ENCODE data around the gene PRKCH.

The PRKCH gene

DNA sequence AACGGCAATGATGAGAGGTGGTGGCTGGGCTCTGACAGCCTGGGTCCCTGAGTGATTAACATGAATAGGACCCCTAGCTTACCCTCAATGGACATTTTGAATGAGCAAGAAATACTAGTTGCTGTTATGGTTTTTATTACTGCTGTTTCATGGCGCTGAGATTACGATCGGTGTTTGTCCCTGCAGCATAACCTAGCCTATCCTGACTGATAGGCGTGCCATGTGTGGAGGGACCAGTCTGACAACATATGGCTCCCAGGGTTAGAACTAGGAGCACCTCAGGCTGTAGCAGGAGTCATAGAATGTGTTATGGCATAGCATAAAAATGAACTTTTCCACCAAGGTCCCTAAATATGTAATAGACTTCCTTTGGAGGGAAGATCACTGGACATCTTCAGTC is 236.5 kb downstream of the PRKCH start:
- no peak for DNase-seq

- DNase-seq = no peak
Observed at GRCh38 chr14:61558271-61558670, 236.9 kb downstream of the PRKCH start.

- DNase-seq = no peak
Observed at GRCh38 chr14:61559641-61560201, 238.3 kb downstream of the PRKCH start.

DNA sequence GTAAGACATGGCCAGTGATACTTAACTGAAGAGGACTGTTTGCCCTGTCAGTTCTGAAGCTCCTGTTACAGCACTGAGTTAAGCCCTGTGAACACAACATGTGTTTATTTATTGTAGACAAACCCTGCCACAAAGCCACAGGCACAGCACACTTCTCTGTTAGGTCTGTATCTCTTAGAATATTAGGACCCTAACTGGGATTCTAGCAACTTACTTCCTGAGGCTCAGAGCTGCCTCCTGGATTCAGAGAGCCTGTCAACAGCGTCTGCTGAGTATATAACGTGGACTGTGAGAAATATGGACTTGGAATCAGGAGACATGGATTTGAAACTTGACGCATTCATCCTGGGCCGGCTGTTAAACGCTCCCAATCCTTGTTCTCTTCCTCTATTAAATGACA is 238.9 kb downstream of the PRKCH start:
- DNase-seq = no peak

- no peak for DNase-seq
Observed at GRCh38 chr14:61561104-61561503, 239.7 kb downstream of the PRKCH start.

DNA sequence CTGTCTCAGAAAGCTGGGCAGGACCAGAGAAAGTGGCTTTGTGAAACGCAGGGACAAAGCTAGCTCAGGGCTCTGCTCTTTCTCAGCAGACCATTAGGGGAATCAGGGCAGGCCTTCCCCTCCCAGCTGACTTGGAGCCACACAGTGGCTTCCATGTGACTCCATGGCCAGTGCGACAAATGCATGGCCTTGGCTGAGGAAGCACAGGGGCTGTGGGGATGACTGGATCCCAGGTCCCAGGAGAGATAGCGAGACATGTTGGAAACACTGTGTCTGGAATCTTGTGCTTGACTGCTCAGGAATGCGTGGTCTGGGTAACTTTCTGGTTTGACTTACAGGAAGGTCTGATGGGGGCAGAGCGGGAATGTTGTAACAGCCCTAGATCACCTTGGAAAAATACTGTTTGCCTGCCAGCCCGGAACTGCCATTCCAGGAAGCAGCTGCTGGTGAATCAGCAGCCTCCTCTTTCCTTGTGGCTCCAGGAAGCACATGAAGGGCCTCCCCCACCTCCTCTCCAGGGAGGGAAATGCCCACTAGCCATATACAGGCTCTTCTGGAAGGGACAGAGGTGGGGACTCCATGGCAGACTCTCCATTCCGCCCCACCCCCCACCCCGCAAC is 240.4 kb downstream of the PRKCH start:
- no peak for DNase-seq

DNA sequence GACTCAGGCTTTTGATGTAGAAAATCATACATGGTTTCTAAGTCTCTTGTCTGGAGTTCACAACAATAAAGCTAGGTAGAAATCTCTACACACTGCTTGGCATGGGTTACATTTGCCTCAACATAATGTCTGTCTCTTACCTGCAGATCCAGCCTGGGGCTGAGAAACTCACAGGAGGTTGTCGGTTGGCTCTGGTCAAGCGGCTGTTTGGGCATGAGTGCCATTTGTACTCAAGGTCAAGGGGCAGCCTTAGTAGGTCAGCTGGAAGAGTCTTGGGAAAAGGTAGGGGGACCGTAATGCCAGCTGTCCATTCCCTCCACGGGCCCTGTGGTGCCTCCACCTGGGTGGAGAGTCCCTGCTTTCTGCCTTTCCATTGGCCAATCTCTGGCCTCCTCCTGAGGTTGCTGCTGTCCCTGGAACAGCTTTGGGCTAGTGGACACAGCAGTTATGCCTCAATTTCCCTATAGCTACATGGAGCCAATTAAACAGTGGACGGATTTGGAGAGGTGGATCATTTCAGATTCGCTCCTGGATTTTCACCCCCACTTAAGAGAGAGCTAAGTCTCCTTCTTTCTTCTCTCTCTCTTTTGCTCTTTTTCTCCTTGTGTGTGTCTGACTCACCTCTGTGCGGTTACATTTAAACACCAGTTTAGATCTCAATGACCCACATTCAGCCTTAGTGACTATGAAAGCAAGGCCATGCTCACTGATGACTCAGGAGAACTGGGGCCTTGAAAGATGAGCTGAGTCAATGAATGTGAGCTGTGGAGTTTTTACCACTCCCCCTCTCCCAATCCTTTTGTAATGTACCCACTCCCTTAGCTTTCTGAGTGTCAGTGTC is 241.2 kb downstream of the PRKCH start:
- no peak for DNase-seq

- DNase-seq = no peak
Observed at GRCh38 chr14:61563162-61563511, 241.8 kb downstream of the PRKCH start.

GRCh38 chr14:61563880-61564617 is 242.7 kb downstream of the PRKCH start:
- DNase-seq = no peak

DNA sequence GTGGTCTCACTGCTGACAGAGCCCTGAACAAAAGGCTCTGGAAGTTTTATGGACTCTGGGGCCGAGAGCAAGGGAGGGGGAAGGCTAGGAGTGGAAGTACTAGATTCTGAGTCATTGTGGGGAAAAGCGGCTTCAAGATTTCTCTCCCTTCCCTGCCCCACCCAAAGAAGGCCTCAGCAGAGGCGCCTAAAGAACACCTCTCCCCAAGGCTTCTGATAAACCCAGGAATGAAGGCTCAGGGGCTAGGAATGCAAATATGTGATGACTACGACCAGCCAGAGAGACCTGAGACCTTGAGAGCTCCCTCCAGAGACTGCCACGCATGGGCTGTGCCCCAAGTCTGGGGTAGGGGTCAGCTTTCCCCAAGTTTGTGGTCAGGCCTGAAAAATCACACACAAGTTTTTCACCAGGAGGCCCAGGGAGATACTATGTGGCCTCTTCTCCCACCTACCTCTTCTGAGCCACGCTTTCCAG is 243.3 kb downstream of the PRKCH start:
- no peak for DNase-seq

GRCh38 chr14:61565181-61565580 is 243.8 kb downstream of the PRKCH start:
- no peak for DNase-seq

- DNase-seq = no peak
Observed at GRCh38 chr14:61565836-61566536, 244.6 kb downstream of the PRKCH start.

DNA sequence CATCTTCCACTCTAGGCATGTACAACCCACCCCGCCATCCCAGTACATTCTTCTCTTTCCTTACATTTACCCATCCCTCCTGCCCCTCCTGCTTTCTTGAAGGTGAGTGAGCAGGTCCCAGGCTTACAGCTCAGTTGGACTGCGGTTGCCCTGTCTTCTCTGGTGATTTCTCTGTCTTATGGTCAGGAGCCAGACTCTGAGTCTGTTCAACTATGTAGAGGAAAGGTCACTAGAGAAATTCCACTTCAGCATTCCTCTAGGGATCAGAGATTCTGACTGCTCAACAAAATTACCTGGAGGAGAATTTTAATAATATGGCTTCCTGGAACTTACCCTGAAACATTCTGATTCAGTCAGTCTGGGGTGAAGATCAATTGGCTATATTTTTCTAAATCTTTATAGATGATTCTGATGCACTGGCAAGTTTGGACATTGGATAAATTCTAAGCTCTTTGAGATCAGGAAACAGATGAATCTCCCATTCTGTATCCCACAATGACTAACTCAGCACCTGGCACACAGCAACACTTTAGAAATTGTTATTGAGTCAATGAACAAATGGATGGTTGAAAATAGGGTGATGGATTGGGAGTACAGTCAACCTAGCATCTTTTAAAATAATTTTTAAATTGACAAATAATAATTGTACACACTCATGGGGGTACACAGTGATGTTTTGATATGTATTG is 245.3 kb downstream of the PRKCH start:
- DNase-seq = no peak

- DNase-seq = no peak
Observed at GRCh38 chr14:61567838-61568571, 246.6 kb downstream of the PRKCH start.

DNA sequence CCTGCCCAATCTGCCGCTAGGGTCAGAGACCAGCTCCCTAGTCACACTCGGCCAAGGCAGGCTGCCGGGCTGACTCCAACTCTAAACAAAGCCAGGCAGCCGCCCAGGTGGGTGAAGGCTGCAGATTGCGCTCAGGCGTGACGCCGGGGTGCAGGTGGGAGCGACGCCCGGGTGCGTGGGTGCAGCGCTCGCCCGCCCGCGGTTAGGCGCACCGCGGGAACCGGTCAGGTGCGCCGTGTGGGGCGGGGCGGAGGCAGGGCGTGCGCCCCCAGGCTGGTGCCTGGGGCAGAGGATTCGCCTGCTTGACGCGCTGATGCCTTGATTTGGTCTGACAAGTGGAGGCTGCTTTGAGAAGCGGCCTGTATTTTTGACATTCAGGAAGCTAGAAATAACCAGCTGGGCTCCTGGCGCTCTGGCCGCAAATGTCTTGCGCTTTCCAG is 247.2 kb downstream of the PRKCH start:
- DNase-seq = peak; percentile 33

DNA sequence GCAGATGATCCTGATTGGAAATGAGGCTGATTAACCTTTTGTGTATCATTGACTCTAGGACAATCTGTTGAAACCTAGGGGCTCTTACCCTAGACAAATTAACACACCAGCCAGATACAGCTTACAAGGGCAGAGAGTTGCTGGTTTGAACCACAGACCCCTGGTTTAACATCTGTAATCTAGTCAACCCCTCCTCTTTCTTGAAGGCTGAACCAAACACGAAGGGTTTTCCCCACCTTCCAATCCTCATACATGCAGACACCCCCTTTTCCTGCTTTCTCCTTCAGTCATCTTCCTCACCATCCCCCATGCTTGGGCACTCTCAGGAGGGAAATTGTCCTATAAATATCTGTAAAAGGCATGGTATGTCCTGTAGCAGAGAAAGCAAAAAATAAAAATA is 247.9 kb downstream of the PRKCH start:
- no peak for DNase-seq

DNA sequence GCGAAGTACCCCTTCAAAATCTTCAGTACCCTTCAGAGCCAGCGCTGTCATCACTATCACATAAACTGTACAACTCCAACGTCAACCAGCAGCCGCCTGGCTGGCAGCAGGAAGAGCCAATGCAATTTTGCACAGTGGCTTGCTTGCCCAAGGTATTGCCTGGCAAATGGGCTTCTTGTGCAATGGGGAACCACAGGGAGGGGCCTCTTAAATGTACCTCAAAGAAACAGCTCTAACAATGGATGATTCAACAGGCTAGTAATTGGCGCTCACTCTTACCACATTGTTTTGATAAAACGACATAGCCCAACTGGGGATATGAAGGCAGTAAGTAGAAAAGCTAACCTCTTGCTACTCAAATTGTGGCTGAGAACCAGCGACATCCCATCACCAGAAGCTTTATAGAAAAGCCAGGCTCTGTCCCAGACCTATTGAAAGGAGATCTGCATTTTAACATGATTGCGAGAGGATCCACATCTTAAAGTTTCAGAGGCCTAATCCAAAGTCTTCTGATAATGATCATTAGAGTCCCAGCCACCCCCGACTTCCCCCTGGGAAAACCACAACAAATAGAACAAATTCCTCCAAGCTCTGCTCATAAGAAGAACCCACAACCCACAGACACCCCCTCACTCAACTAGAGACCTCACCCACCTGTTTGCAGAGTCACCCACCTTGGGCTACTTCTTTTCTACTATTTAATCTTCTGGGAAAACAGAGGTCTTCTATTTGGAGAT is 248.6 kb downstream of the PRKCH start:
- DNase-seq = peak; percentile 19

DNA sequence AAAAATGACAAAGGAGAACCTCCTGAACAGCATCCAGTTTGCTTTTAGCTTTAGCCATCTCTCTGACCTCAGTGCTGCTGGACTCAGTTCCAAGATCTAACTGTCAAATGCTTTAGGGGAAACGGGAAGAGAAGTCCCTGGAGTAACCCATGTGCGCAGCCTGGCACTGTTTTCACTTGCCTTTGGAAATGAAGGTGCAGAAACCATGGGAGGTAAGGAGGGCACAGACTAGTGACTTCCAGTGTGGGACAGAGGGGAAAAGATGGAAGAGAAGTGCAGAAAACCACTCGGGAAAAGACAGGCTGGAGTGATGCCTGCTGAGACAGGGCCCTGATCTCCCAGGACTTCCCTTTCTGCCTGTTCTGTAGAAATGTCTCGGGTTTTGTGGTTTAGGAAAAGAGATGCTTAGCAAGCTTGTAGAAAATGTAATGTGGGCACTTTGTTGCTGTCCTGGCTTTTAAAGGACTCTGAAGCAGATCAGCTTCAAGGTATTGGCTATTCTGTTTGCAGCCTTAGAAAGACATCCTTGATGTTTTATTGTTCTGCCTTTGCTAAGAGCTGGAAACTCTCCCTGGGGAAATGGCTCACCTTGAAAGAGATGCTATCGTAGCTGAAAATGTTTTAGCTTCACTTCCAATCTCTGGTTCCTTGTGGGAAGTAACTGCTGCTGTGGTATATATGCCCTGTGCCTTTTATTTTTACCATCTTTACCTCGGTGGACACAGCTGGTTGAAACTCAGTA is 249.3 kb downstream of the PRKCH start:
- no peak for DNase-seq

DNA sequence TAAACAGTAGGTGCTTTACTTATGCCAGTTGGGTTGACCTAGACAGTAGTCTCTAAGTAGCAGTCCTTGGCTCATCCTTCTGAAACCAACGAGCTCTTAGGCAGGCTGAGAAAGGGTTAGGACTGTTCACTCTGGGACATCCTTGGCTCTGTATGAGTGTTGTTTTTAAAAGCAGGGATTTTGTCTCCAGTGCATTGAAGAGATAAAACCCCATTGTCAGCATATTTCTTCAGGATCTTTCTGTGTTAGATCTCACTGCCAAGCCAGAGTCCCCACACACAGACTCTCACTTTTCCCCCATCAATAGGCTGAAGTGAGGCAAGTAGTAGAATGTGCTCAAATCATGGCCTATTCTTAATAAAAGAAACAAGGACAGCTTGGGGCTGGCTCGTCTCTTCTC is 250.5 kb downstream of the PRKCH start:
- no peak for DNase-seq

GRCh38 chr14:61573321-61573720 is 251.9 kb downstream of the PRKCH start:
- DNase-seq = no peak

Measured in effector CD8-positive, alpha-beta T cell (primary cell).